NCI-H128 (cell line): ENCODE results near the gene PHACTR3.

Source experiments
- DNase-seq: peaks from one replicate; lab custom pipeline; 2025; ENCODE audit not compliant: unreplicated experiment; lab: John Stamatoyannopoulos, UW

The PHACTR3 gene

DNA sequence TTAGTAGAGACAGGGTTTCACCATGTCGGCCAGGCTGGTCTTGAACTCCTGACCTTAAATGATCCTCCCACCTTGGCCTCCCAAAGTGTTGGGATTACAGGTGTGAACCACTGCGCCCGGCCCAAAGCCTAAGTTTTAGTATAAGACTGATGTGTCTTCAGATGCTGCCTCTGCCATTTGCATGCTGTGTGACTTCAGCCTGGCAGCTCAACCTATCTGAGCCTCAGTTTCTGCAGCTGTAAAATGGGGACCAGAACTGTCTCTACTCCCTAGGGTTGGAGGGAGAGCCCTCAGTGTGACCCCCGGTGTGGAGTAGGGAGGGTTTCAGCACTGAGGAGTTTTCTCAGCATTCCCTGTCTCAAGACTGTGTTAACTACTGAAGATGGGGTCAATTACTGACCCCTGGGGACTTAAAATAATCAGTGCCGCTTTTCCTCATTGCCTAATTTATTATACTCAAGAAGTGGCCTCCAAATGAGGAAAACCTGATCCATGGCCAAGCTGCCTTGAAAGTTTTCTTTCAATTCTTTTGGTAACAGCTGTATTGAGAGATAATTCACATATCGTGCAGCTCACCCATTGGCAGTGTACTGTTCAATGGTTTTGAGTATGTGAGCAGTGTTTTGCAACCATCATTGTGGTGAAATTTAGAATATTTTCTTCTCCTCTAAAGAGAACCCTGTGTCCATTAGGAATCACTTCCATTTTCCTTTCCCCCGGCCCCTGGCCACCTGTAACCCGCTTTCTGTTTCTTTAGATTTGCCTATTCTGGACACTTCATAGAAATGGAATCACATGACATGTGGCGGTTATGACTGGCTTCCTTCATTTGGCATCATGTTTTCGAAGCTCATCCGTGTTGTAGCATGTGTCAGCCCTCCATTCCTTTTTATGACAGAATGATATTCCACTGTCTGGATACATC is 64.8 kb downstream of the PHACTR3 start:
- no peak for DNase-seq

GRCh38 chr20:59670786-59671492 is 66.6 kb downstream of the PHACTR3 start:
- no peak for DNase-seq

DNA sequence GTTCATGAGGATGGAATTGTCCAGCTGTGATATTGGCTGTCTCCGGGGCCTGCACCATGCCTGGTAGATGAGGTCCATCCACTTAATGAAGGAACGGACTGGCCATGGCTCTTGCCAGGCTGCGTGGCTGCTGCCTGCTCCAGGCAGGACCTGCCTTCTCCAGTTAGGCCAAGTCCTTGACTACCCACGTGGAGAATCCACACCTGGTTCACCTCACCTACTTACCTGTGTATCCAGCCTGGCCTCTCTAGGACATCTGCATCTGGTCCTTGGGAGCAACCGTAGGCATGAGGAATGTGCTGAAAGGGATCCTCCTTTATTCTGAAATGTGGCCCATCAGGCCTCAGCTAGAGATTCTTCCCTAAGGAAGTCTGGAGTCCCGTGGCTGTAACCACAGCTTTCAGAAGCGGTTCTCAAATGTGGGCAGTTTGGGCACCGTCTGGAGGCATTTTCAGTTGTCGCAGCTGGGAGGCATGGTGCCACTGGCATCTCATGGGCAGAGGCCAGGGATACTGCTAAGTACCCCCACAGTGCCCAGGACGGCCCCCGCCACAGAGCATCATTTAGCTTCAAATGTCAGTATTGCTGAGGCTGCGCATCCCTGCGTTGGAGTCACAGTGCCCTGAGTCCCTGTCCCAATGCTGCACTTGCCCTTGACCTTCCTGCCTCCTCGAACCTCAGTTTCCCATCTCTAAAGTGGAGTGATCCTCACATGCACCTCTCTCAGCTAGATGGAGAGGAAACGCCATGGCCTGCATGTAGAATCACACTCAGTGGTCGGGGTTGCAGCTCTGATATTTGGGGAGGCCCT is 67.5 kb downstream of the PHACTR3 start:
- no peak for DNase-seq

GRCh38 chr20:59672576-59672975 is 68.2 kb downstream of the PHACTR3 start:
- no peak for DNase-seq

DNA sequence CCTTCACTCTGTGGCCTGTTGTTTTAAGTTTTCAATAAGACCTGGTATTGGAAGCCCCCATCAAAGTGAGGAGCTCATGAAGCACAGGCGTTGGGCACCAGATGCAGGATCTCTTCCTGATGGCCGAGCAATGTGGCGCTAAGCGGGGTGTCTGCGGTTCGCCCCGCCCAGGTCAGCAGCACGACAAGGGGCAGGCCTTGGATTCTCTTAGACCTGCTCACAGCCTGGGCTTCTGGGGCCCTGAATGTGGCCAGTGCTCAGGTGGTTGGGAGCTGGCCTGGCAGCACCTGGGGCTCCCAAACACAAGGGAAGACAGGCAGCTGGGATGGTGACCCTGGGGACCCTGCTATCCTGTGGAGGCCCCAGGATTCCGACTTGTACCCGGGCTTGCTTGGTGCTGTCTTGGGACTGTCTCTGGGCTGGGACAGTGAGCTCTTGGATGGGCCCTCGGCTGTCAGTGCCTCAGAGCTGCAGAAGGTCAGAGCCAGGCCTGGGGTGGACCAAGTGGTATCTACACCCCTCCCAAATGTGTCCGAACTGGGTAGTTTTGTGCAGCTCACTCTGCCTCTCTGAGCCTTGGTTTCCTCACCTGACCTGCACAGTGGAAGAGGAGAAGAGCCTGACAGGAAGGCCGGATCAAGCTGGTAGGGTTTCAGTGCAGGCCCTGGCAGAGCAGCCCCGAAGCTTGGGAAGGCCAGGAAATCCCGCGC is 69.1 kb downstream of the PHACTR3 start:
- DNase-seq = no peak

GRCh38 chr20:59673998-59674445 is 69.7 kb downstream of the PHACTR3 start:
- no peak for DNase-seq

- no peak for DNase-seq
Measured at GRCh38 chr20:59676126-59676850, 71.9 kb downstream of the PHACTR3 start.

DNA sequence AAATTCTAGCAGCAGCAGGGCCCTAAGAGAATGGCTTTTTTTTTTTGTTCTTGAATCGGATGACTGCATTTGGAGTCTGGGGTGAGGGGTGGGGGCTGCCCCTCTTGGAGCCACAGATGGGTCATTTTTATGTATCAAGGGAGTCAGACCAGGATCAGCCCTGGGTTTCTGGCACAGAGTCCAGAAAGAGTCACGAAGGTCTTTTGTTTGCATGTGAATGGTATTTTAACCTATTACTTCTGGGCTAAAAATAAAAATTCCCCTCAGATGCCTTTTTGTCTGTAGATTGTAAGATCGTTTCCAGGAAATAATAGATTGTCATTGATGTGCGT is 72.5 kb downstream of the PHACTR3 start:
- DNase-seq = no peak

DNA sequence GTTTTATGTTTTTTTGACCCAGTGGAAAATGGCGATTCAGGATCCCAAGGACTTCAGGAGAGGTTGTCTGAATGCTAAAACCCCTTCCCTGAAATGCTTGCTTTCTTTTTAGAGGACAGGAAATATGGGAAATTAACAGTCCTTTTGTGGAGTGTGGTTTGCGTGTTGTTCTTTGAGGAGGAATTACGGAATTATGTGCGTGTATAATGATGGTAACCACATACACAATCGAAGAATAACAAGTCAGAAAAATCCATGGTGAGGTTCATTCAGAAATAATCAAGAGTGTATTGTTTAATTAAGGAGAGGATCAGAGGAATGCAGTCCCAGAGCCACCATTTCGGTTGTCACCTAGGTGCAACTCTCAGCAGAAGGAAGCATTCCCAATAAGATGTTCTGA is 73.2 kb downstream of the PHACTR3 start:
- DNase-seq = no peak

GRCh38 chr20:59678288-59678687 is 73.9 kb downstream of the PHACTR3 start:
- no peak for DNase-seq

- DNase-seq = no peak
Measured at GRCh38 chr20:59678951-59679350, 74.6 kb downstream of the PHACTR3 start.

DNA sequence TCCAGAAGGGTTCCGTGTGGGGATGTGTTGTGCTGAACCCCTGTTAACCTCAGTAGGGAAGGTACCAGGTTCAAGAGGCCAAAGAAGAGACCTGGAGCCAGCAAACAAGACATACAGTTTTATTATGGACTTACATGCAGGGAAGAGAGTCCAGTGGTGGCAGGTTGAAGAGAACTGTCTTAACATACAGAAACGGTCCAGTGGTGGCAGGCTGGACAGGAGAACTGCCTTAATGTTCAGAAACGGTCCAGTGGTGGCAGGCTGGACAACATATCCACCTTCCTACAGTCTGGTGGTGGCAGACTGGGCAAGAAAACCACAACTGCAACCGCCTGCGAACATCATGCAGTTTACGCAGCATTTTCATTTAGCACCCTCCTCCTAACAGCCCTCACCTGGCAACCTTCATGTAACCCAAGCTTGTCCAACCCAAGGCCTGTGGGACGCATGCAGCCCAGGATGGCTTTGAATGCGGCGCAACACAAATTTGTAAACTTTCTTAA is 75.9 kb downstream of the PHACTR3 start:
- DNase-seq = no peak

GRCh38 chr20:59680852-59681251 is 76.5 kb downstream of the PHACTR3 start:
- no peak for DNase-seq

- DNase-seq = no peak
Measured at GRCh38 chr20:59682603-59683002, 78.3 kb downstream of the PHACTR3 start.

DNA sequence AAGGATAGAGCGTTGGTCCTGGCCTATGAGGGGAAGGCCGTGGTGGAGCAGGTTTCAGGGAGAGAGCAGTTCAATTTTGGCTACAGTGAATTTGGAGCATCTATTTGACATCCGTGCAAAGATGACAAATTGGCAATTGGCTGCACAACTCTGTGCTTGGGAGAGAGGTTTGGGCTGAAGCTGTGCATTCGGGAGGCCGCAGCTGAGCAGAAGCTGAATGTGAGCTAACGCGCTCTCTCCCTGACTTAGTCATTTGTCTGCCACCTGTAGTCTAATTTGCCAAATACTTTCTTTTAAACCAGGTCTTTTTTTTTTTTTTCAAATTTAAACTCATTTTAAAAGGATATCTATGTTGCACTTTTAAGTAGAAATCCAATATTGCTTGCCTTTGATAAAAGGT is 78.8 kb downstream of the PHACTR3 start:
- DNase-seq = no peak

- DNase-seq = no peak
Measured at GRCh38 chr20:59684685-59685242, 80.4 kb downstream of the PHACTR3 start.

DNA sequence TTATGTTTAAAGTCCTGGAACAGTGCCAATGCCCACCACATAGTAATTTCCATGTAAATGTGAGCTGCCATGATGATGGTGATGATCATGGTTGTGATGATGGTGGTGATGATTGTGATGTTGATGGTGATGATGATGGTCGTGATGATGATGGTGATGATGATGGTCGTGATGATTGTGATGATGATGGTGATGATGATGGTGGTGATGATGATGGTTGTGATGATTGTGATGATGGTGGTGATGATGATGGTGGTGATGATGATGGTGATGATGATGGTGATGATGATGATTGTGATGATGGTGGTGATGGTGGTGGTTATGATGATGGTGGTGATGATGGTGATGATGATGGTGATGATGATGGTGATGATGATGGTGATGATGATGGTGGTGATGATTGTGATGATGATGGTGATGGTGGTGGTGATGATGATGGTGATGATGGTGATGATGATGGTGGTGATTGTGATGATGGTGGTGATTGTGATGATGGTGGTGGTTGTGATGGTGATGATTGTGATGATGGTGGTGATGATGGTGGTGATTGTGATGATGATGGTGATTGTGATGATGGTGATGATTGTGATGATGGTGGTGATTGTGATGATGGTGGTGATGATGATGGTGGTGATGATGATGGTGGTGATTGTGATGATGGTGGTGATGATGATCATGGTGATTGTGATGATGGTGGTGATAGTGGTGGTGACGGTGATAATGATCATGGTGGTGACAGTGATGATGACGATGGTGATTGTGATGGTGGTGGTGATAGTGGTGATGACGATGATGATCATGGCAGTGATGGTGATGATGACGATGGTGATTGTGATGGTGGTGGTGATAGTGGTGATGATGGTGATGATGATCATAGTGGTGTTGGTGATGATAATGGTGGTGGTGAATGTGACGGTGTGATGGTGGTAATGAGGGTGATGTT is 82.3 kb downstream of the PHACTR3 start:
- DNase-seq = no peak

GRCh38 chr20:59688356-59688755 is 84.0 kb downstream of the PHACTR3 start:
- DNase-seq = no peak

DNA sequence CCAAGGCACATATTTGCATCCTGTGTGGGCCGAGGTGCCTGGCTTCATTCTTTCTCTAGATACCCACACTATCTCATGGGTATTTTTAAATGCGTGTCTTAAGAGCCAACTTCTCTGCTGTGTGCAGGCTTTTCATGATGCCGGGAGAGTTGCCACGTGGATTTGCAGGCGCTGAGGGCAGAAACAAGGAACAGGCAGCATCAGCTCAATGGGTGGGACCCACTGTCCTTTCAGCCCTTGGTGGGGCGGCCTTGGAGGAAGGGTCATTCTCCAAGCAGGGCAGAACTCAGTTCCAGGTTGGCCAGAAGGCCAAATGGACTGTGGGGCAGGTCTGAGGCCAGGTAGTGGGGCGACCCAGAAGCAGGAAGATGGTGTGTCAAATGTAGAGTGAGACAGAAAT is 84.7 kb downstream of the PHACTR3 start:
- DNase-seq = no peak
